Activated CD8-positive, alpha-beta T cell treated with anti-CD3 and anti-CD28 coated beads for 36 hours (primary cell): Measurements from ENCODE around the gene ATXN1. TPM values are rescaled to one million over a fixed set of nuclear protein-coding genes. Genes with fewer than 3 reads are reported as not detected.

Source experiments
- ATAC-seq: fragments of 200-7000 bp; cut with Tn5 transposase; one replicate; pipeline ENCODE4 v1.10.0; 2021; ENCODE audit warnings: mild to moderate bottlenecking, moderate library complexity
- CTCF ChIA-PET: fragments of 350-600 bp; sonication (Branson Sonifier 250); formaldehyde crosslinking; loops from one replicate; lab custom pipeline; 2021; ENCODE audit warnings: antibody characterized with exemption; lab: Charles Lee
- POLR2A ChIA-PET: fragments of 350-600 bp; sonication (Branson Sonifier 250); formaldehyde crosslinking; loops from one replicate; lab custom pipeline; 2021; ENCODE audit warnings: antibody characterized with exemption; lab: Charles Lee
- DNase-seq: peaks from one replicate; pipeline ENCODE4 v3.0.0-alpha.2; 2020
- H3K27ac Mint-ChIP-seq: one replicate; pipeline ENCODE4 v1.8.0; 2021; ENCODE audit warnings: mild to moderate bottlenecking, mixed read lengths
- H3K27me3 Mint-ChIP-seq: one replicate; pipeline ENCODE4 v1.8.0; 2021; ENCODE audit warnings: mixed read lengths
- H3K36me3 Mint-ChIP-seq: one replicate; pipeline ENCODE4 v1.8.0; 2021; ENCODE audit warnings: low read depth, mixed read lengths
- H3K4me1 Mint-ChIP-seq: one replicate; pipeline ENCODE4 v1.8.0; 2021; ENCODE audit warnings: low read depth, mixed read lengths
- H3K4me3 Mint-ChIP-seq: one replicate; pipeline ENCODE4 v1.8.0; 2021; ENCODE audit warnings: mild to moderate bottlenecking, moderate library complexity, mixed read lengths
- H3K9me3 Mint-ChIP-seq: one replicate; pipeline ENCODE4 v1.8.0; 2021; ENCODE audit warnings: mixed read lengths
- CTCF ChIP-seq: fragments of 200-600 bp; IDR thresholded peaks from one replicate; pipeline ENCODE4 v1.8.0; 2022; ENCODE audit warnings: antibody characterized with exemption, mild to moderate bottlenecking
- intact Hi-C: fragments of 100-400 bp; cut with micrococcal nuclease; formaldehyde crosslinking; loops from one replicate; pipeline ENCODE4 v1.10.0; 2022
- total RNA-seq, 2 experiments: library from RNA; stranded (reverse); gene quantifications; one replicate each; pipeline ENCODE4 v1.2.3, GENCODE V29; 2021

Gene ATXN1
- total RNA-seq, 2 experiments from 2014 or later, result 35.4 to 40.8 TPM

- ATAC-seq (no peak), DNase-seq (no peak)
- Mint-ChIP-seq H3K36me3 (peaks cover 49% of the 10 kb centered on the region), H3K27me3 (no peaks in the 10 kb centered on the region), H3K4me1 (peaks cover 67% of the 10 kb centered on the region), H3K4me3 (peak overlapping the region; percentile 9), H3K9me3 (peaks cover 10% of the 10 kb centered on the region), H3K27ac (peak overlapping the region; percentile 88)
- CTCF ChIA-PET, result interaction anchor here (1.0 to 3.0 kb wide), 3 partner anchors 30 to 155 kb away, joined by 3 to 31 read pairs (median 15); partner anchors contain the start of gene ATXN1
- POLR2A ChIA-PET, result interaction anchor here (0.6 to 6.5 kb wide), 4 partner anchors 41 to 103 kb away, joined by 3 to 41 read pairs (median 8); partner anchors contain the start of gene ATXN1
- intact Hi-C loops, result no loop called here
- TF ChIP-seq CTCF, result no peak
Observed at GRCh38 chr6:16660157-16660497, 101.1 kb downstream of the ATXN1 start.

GRCh38 chr6:16659466-16660156, 101.6 kb downstream of the ATXN1 start:
- ATAC-seq, result peak; percentile 45
- POLR2A ChIA-PET, result interaction anchor here (0.6 to 6.5 kb wide), 7 partner anchors 39 to 1855 kb away, joined by 3 to 41 read pairs (median 5); partner anchors contain the start of gene ATXN1
- Mint-ChIP-seq H3K27ac (peak overlapping the region; percentile 88), H3K9me3 (peaks cover 10% of the 10 kb centered on the region), H3K4me1 (peaks cover 70% of the 10 kb centered on the region), H3K36me3 (peaks cover 51% of the 10 kb centered on the region), H3K4me3 (peak overlapping the region; percentile 34), H3K27me3 (no peaks in the 10 kb centered on the region)
- no peak for DNase-seq
- intact Hi-C loops, result loop anchor here (2.0 to 10.0 kb wide), 5 partner anchors 38 to 175 kb away; no protein-coding TSS in a partner anchor
- CTCF ChIA-PET, result interaction anchor here (0.7 to 3.0 kb wide), 8 partner anchors 12 to 328 kb away, joined by 3 to 31 read pairs (median 6); partner anchors contain the start of gene ATXN1
- TF ChIP-seq CTCF, result no peak

GRCh38 chr6:16658348-16659034, 102.8 kb downstream of the ATXN1 start:
- ATAC-seq (peak; percentile 24), DNase-seq (no peak)
- Mint-ChIP-seq H3K27ac (peak overlapping the region; percentile 88), H3K36me3 (peaks cover 48% of the 10 kb centered on the region), H3K4me1 (peaks cover 72% of the 10 kb centered on the region), H3K4me3 (peak overlapping the region; percentile 42), H3K27me3 (no peaks in the 10 kb centered on the region), H3K9me3 (peaks cover 10% of the 10 kb centered on the region)
- ChIA-PET CTCF (interaction anchor here (0.7 to 3.0 kb wide), 15 partner anchors 9 to 327 kb away, joined by 3 to 31 read pairs (median 5); partner anchors contain the start of gene ATXN1), POLR2A (interaction anchor here (1.0 to 6.5 kb wide), 10 partner anchors 30 to 175 kb away, joined by 3 to 41 read pairs (median 4); partner anchors contain the start of gene ATXN1)
- intact Hi-C loops, result loop anchor here (2.0 to 10.0 kb wide), 5 partner anchors 39 to 174 kb away; no protein-coding TSS in a partner anchor
- no peak for TF ChIP-seq CTCF

- ATAC-seq, result peak; percentile 60
- H3K27ac Mint-ChIP-seq, result peak overlapping the region; percentile 88
- TF ChIP-seq CTCF, result no peak
- H3K36me3 Mint-ChIP-seq, result peaks cover 52% of the 10 kb centered on the region
- ChIA-PET POLR2A (interaction anchor here (1.0 to 6.5 kb wide), 9 partner anchors 30 to 174 kb away, joined by 3 to 41 read pairs (median 4); partner anchors contain the start of gene ATXN1), CTCF (interaction anchor here (0.7 to 3.0 kb wide), 11 partner anchors 9 to 326 kb away, joined by 3 to 31 read pairs (median 6); partner anchors contain the start of gene ATXN1)
- intact Hi-C loops, result loop anchor here (2.0 to 10.0 kb wide), 5 partner anchors 40 to 173 kb away; no protein-coding TSS in a partner anchor
- H3K9me3 Mint-ChIP-seq, result peaks cover 10% of the 10 kb centered on the region
- H3K27me3 Mint-ChIP-seq, result no peaks in the 10 kb centered on the region
- H3K4me3 Mint-ChIP-seq, result peak overlapping the region; percentile 42
- H3K4me1 Mint-ChIP-seq, result peaks cover 78% of the 10 kb centered on the region
- DNase-seq, result peak; percentile 12
Observed at GRCh38 chr6:16657768-16658167, 103.5 kb downstream of the ATXN1 start.
